NCI-H748 treated with DMSO at 0.1 percent for 48 hours (cell line): ENCODE data around the gene CFTR.
A peak's percentile ranks its signal among the peaks of the same experiment; 100 is the strongest.
"Not testable (repeated sequence)": the region's sequence is repeated elsewhere in the genome, so short reads cannot be mapped to it uniquely, and the experiment has no call there.

ENCODE experiments used
- DNase-seq: peaks from one replicate; lab custom pipeline; 2025; lab: John Stamatoyannopoulos, UW

Gene CFTR

DNA sequence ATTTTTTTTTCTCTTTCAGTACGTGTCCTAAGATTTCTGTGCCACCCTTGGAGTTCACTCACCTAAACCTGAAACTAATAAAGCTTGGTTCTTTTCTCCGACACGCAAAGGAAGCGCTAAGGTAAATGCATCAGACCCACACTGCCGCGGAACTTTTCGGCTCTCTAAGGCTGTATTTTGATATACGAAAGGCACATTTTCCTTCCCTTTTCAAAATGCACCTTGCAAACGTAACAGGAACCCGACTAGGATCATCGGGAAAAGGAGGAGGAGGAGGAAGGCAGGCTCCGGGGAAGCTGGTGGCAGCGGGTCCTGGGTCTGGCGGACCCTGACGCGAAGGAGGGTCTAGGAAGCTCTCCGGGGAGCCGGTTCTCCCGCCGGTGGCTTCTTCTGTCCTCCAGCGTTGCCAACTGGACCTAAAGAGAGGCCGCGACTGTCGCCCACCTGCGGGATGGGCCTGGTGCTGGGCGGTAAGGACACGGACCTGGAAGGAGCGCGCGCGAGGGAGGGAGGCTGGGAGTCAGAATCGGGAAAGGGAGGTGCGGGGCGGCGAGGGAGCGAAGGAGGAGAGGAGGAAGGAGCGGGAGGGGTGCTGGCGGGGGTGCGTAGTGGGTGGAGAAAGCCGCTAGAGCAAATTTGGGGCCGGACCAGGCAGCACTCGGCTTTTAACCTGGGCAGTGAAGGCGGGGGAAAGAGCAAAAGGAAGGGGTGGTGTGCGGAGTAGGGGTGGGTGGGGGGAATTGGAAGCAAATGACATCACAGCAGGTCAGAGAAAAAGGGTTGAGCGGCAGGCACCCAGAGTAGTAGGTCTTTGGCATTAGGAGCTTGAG, at the start of gene CFTR:
CFTR (plus strand) TSS at position 801 of the 830 bp plus-strand sequence. CDS start 70 bp downstream, outside the sequence.
- DNase-seq: no peak

DNA sequence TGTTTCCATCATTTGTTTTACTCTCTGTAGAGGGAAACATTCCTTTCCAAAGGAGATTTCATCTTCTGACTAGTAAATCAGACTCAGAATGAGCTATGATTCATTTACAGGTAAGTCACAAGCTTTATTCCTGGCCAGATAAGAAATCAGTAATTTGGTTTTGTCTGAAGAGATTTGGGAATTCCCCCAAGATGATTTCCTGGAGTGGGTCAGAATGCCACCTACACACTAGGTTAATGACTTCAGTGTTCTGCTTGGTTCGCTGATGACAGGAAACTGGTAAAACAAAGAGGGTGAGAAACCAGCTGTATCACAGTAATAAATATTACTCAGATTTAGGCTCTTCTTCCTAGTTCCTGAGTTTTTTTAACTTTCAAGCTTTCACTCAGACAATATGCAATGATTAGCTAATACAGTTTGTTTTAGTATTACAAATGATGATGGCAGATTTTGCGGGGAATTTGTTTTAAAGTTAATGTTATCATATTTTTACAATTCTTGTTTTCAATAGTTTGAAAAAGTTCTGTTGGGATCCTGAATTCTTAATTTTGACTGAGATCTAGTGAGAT, 44.3 kb upstream of the CFTR start:
- DNase-seq: no peak

- no peak for DNase-seq
Measured at GRCh38 chr7:117444646-117445045, 35.2 kb upstream of the CFTR start.

DNA sequence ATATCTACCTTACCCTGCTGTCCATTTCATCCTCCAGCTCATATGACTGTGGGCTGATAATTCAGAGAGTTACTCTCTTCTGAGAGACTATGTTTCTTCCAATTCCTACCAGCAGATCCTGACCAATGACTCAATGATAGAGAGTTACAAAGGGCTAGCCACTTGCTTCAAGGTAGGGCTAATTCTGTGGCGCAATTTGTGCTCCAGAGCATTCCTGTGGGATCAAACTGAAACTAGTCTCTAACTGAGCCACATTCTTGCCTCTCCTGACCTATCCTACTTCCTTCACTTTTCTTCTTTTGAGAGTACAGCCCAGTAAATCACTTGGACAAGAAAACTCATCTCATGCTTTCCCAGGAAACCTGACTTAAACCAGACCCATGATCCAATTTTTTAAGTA, 34.6 kb upstream of the CFTR start:
- no peak for DNase-seq

GRCh38 chr7:117446220-117446815, 33.5 kb upstream of the CFTR start:
- DNase-seq: no peak

DNA sequence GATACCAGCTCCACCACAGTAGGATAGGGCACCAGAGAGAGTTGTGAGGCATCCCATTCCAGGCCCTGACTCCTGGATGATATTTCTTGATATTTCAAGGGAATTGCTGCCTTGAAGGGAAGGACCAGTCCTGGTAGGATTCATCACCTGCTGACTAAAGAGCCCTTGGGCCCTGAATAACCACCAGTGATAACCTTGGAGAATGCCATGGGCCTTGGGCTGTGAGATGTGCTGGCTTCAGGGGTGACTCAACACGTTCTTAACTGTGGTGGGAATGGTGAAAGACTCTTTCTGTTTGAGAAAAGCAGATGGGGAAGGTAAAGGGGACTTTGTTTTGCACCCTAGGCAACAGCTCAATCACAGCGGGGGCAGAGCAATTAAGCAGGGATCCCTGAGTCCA, 31.2 kb upstream of the CFTR start:
- DNase-seq: no peak

GRCh38 chr7:117458977-117459583, 20.7 kb upstream of the CFTR start:
- DNase-seq: peak; percentile 41

DNA sequence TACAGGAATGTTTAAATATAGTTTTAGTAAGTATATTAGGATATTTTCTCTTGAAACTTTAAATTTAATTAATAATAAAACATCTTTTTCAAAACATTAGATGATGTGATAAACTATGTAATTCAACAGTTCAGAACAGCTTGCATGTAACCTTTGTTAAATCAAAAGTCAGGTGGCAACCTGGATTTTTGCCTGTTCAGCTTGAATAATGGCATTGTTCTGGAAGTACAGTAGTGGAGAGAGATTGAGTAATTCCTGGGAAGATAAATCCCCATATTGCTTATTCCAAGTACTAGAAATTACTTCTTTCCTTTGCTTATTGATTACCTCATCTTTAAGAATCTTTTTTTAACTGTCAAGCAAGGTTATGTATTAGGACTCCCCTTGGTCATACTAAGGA, 20.1 kb upstream of the CFTR start:
- DNase-seq: no peak

- DNase-seq: not testable (repeated sequence)
Measured at GRCh38 chr7:117460815-117461214, 19.0 kb upstream of the CFTR start.

GRCh38 chr7:117468174-117468573, 11.7 kb upstream of the CFTR start:
- no peak for DNase-seq

DNA sequence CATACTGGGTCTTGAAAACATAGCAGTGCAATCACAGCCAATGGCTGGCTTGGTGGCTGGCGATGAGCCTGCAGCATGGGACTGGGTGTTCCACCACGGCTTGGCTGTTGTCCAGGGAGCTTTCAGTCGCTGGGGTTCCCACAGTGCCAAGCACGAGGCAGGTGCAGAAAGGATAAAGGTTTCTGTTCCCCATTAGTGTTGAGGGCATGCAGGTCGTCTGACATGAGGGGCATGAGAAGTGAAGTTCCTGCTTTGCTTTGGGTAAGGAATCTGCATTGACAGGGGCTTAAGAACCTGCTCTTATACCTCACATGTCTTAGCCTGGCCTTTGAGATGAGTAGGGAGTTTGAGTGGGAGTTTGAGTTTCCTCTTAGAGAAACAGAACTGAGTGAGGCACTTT, 9.0 kb upstream of the CFTR start:
- no peak for DNase-seq

DNA sequence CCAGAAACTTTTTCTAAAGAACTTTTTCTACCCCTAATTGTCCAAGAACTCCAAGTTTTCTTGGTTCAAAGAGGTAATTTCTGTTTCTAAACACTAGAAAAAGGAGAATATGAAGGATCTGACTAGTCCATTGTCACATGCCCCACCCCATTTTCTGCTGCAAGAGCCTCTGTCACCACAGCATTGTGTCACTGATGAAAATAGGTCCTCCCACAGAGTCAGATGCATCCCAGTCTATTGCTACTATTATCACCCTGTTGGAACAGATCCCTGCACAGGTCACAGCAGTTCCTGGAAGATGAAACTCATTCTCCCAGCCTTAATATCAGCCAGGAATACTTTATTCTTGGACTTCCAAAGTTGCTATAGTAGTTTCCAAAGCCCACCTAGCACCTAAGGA, 7.5 kb upstream of the CFTR start:
- DNase-seq: no peak

GRCh38 chr7:117476557-117477215, 3.1 kb upstream of the CFTR start:
- no peak for DNase-seq

DNA sequence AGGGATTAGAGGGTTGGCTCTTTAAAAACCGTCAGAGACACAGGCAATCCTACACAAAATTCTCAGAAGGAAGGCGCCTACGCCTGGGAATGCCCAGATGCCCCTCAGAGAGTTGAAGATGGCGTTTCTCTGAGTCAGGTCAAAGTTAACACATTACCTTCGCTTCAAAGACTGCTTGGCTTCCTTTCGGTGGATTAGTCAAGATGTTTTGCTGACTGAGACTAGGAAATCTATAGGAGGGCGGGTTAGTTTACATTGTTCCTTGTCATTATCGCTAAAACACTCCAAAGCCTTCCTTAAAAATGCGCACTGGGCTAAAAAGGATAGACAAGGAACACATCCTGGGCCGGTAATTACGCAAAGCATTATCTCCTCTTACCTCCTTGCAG, 995 bp upstream of the CFTR start:
- DNase-seq: no peak

DNA sequence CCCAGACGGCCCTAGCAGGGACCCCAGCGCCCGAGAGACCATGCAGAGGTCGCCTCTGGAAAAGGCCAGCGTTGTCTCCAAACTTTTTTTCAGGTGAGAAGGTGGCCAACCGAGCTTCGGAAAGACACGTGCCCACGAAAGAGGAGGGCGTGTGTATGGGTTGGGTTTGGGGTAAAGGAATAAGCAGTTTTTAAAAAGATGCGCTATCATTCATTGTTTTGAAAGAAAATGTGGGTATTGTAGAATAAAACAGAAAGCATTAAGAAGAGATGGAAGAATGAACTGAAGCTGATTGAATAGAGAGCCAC, 184 bp downstream of the CFTR start:
- no peak for DNase-seq

GRCh38 chr7:117480978-117481377, 1.2 kb downstream of the CFTR start:
- no peak for DNase-seq

DNA sequence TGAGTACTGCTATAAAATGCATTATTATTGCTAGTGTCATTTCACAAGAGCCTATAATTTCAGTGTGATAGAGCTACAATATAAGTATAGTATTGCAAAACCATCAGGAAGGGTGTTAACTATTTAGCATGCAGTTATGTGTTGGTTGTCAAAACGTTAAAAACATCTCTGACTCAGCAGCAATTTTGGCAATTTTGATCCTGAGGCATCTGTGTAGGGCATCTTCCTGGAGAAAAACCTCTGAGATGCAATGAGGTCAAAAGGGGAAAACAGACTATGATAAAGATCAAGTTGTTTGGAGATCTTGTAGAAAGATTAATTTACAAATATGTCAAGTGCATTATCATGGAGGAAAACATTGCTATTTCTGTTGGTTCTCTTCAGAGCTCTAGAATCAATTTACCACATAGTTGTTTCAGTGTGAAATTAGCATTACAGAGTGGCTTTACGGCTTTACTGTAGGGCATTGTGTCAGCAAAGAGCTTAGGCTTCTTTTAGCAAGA, 5.3 kb downstream of the CFTR start:
- DNase-seq: no peak

DNA sequence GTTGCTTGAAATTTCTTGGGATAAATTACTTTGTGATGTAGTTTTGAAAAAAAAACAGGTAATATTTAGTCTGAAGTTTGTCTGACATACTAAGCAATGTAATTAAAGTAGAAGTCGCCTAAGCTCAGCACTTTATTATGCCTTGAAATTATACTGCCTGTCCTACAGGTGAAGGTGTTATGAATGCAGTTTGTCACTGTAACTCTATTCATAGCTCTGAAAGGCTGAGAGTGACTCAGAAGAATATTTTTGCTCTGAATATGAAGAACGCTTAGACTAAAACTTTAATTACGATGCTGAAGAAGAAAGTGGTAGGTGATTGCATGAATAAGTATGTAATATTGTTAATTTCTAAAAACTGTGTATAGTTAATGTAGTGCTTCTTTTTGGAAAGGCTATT, 9.2 kb downstream of the CFTR start:
- no peak for DNase-seq

DNA sequence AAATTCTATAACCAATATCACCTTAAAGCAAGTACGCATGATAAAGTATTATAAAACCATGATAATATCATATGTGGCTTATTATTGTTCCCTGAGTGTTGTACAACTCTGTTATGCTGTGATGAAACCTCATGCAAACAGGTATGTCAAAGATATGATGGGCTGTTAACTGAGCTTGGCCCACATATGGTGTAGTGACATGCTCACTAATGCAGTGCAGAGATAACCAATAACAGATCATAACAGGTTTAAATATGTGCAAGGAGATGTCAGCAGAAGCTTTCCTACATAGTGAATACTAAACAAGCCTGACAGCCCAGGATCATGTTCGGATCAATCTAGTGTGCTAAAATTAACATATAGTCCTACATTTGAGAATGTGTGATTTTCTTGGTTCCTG, 9.6 kb downstream of the CFTR start:
- DNase-seq: no peak

DNA sequence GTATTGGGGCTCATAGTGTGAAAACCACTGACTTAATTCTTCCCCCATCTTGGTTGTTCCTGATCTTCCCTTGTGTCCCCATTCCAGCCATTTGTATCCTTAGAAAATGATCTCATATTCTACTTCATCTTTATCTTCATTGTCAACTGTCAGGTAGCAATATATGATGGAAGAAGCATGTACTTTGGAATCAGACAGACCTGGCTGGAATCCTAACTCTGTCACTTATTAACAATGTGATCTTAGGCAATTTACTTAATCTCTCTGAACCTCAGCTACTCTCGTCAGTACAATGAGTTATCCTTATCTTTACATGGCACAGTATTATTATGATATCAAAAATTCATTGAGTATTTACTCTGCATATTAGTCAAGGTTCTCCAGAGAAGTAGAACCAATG, 10.1 kb downstream of the CFTR start:
- no peak for DNase-seq

GRCh38 chr7:117492649-117493048, 12.8 kb downstream of the CFTR start:
- no peak for DNase-seq

GRCh38 chr7:117493460-117493859, 13.6 kb downstream of the CFTR start:
- DNase-seq: no peak

DNA sequence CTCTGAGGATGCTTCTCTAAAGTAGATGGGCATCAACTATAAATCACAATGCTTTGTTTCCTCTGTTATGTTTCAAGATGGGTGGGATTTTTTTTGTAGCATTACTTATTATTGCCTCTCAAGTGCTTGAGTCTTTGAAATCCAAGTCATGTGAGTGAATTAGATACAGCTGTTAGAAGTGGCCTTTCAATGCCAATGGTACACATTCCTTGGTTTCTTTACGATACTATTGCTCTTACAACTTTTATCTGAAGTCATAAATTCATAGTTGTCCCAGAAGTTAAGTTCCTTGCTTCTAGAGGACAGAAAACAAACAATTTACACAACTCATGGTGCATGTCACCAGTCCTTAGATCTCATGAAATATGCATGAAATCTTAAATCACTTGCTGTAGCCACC, 15.5 kb downstream of the CFTR start:
- no peak for DNase-seq
